ENCODE results near the gene RABGAP1L.

Gene RABGAP1L

DNA sequence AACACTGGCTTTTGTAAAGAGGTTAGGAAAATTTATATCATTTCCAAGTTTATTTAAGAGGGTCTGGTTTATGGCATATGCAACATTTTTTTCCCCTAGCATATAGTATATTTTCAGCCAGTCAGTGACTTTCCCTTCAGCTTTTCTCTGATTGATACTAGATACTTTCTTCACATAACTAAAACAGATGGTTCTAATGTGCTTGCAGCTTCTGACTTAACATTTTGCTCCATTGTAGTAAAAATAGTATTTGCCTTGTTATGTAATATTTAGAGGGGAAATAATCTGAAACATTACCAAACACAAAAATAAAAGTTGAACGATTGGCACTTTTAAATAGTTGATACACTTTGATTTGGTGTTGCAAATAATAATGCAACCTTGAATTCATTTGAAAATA, 480.1 kb downstream of the RABGAP1L start:
- Histone ChIP-seq H3K27ac (replicated peaks; ENCODE audit: low read length) (no peak overlapping the region), H3K4ac (ENCODE audit: low read length) (no peak overlapping the region), H3K23ac (ENCODE audit: low read depth, low read length, poor library complexity) (no peak overlapping the region), H2BK12ac (ENCODE audit: low read length) (no peak overlapping the region), H3K9me3 (replicated peaks in 1 of 2; ENCODE audit: control insufficient read depth in 2 of 2, insufficient read depth in 1 of 2, low read depth in 1 of 2, low read length in 2 of 2) (no peaks in the 10 kb centered on the region), H2AK5ac (ENCODE audit: low read depth, low read length) (no peak overlapping the region), H3K4me3 (ENCODE audit: low read length in 2 of 2) (no peak overlapping the region), H4K8ac (ENCODE audit: low read depth, low read length) (no peak overlapping the region), H3K27me3 (ENCODE audit: control insufficient read depth in 3 of 3, insufficient read depth in 3 of 3, low read depth in 1 of 3, low read length in 3 of 3) (no peaks in the 10 kb centered on the region), H2BK5ac (ENCODE audit: low read length) (no peak overlapping the region), H3K4me1 (ENCODE audit: control insufficient read depth in 2 of 2, insufficient read depth in 1 of 2, low read depth in 1 of 2, low read length in 2 of 2) (no peaks in the 10 kb centered on the region), H3K4me2 (ENCODE audit: insufficient read depth, low read length, poor library complexity, severe bottlenecking) (no peak overlapping the region), H4K91ac (ENCODE audit: low read depth, low read length, poor library complexity) (no peak overlapping the region), H3K9ac (ENCODE audit: low read depth, low read length, poor library complexity) (no peak overlapping the region), H3K79me1 (ENCODE audit: low read depth, low read length) (no peaks in the 10 kb centered on the region), H3K18ac (ENCODE audit: low read length) (no peak overlapping the region), H2BK15ac (ENCODE audit: low read length) (no peak overlapping the region), H3K14ac (ENCODE audit: low read length) (no peak overlapping the region), H3K36me3 (replicated peaks in 1 of 2; ENCODE audit: control insufficient read depth in 2 of 2, insufficient read depth in 2 of 2, low read length in 2 of 2) (no peaks in the 10 kb centered on the region), H2BK120ac (ENCODE audit: low read depth, low read length) (no peak overlapping the region), H2AFZ (ENCODE audit: low read length) (no peak overlapping the region)
- no peak for DNase-seq (ENCODE audit: low spot score)
- WGBS, 2 donors (ENCODE audit: extremely low coverage in 2 of 2, insufficient read length in 2 of 2, insufficient replicate concordance in 1 of 2), result no CpG with 5 or more reads among the region's 1 CpG

DNA sequence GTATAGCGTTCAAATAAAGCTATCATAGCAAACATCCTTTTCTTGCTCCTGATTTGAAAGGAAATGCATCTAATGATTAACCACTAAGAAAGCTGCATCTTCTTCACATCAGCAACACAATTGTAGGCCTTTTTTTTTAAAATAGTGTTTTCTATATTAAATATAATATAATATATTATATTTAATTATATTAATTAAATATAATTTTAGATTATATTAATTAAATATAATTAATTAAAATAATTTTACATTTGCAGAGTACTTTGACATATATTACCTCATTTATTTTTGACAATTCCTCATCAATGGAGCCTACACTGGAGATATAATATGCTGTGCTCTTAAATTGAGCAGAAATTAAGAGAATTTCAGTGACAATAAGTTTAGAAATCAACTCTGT, 481.5 kb downstream of the RABGAP1L start:
- no peak overlapping the region for H2BK15ac ChIP-seq (ENCODE audit: low read length)
- no peaks in the 10 kb centered on the region for H3K4me1 ChIP-seq (ENCODE audit: control insufficient read depth in 2 of 2, insufficient read depth in 1 of 2, low read depth in 1 of 2, low read length in 2 of 2)
- H2BK12ac ChIP-seq (ENCODE audit: low read length), result no peak overlapping the region
- H4K8ac ChIP-seq (ENCODE audit: low read depth, low read length), result no peak overlapping the region
- no peak overlapping the region for H2BK120ac ChIP-seq (ENCODE audit: low read depth, low read length)
- no peak overlapping the region for H3K4me3 ChIP-seq (ENCODE audit: low read length in 2 of 2)
- DNase-seq (ENCODE audit: low spot score), result no peak
- H2AFZ ChIP-seq (ENCODE audit: low read length), result no peak overlapping the region
- no peak overlapping the region for H2BK5ac ChIP-seq (ENCODE audit: low read length)
- H2AK5ac ChIP-seq (ENCODE audit: low read depth, low read length), result no peak overlapping the region
- WGBS, 2 donors (ENCODE audit: extremely low coverage in 2 of 2, insufficient read length in 2 of 2, insufficient replicate concordance in 1 of 2), result no CpG with 5 or more reads among the region's 1 CpG
- no peak overlapping the region for H3K27ac ChIP-seq (replicated peaks; ENCODE audit: low read length)
- H3K4ac ChIP-seq (ENCODE audit: low read length), result no peak overlapping the region
- no peak overlapping the region for H3K4me2 ChIP-seq (ENCODE audit: insufficient read depth, low read length, poor library complexity, severe bottlenecking)
- no peak overlapping the region for H4K91ac ChIP-seq (ENCODE audit: low read depth, low read length, poor library complexity)
- no peak overlapping the region for H3K14ac ChIP-seq (ENCODE audit: low read length)
- H3K36me3 ChIP-seq (replicated peaks in 1 of 2; ENCODE audit: control insufficient read depth in 2 of 2, insufficient read depth in 2 of 2, low read length in 2 of 2), result no peaks in the 10 kb centered on the region
- H3K23ac ChIP-seq (ENCODE audit: low read depth, low read length, poor library complexity), result no peak overlapping the region
- no peak overlapping the region for H3K18ac ChIP-seq (ENCODE audit: low read length)
- H3K9me3 ChIP-seq (replicated peaks in 1 of 2; ENCODE audit: control insufficient read depth in 2 of 2, insufficient read depth in 1 of 2, low read depth in 1 of 2, low read length in 2 of 2), result no peaks in the 10 kb centered on the region
- H3K27me3 ChIP-seq (ENCODE audit: control insufficient read depth in 3 of 3, insufficient read depth in 3 of 3, low read depth in 1 of 3, low read length in 3 of 3), result no peaks in the 10 kb centered on the region
- H3K9ac ChIP-seq (ENCODE audit: low read depth, low read length, poor library complexity), result no peak overlapping the region
- no peaks in the 10 kb centered on the region for H3K79me1 ChIP-seq (ENCODE audit: low read depth, low read length)

DNA sequence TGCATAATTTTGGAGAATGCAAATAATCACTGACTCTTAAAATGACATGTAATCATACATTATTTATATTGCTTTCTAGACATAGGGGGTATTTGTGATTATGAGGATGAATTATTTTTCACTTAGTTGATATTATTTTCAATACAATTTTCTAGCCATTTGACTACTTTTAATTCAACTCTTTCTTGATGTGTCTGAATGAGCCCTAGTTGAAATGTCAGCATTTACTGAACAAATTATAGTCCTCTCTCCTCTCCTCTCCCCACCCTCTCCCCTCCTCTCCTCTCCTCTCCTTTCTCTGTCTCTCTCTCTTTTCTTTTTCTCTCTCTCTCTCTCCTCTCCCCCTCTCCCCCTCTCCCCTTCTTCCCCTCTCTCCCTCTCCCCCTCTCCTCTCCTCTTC, 483.1 kb downstream of the RABGAP1L start:
- H2BK15ac ChIP-seq (ENCODE audit: low read length), result no peak overlapping the region
- H4K8ac ChIP-seq (ENCODE audit: low read depth, low read length), result no peak overlapping the region
- no peak for DNase-seq (ENCODE audit: low spot score)
- H3K23ac ChIP-seq (ENCODE audit: low read depth, low read length, poor library complexity), result no peak overlapping the region
- no peaks in the 10 kb centered on the region for H3K27me3 ChIP-seq (ENCODE audit: control insufficient read depth in 3 of 3, insufficient read depth in 3 of 3, low read depth in 1 of 3, low read length in 3 of 3)
- no peak overlapping the region for H3K4ac ChIP-seq (ENCODE audit: low read length)
- no peak overlapping the region for H4K91ac ChIP-seq (ENCODE audit: low read depth, low read length, poor library complexity)
- H3K14ac ChIP-seq (ENCODE audit: low read length), result no peak overlapping the region
- no peaks in the 10 kb centered on the region for H3K36me3 ChIP-seq (replicated peaks in 1 of 2; ENCODE audit: control insufficient read depth in 2 of 2, insufficient read depth in 2 of 2, low read length in 2 of 2)
- H3K27ac ChIP-seq (replicated peaks; ENCODE audit: low read length), result no peak overlapping the region
- H2BK12ac ChIP-seq (ENCODE audit: low read length), result no peak overlapping the region
- H3K4me1 ChIP-seq (ENCODE audit: control insufficient read depth in 2 of 2, insufficient read depth in 1 of 2, low read depth in 1 of 2, low read length in 2 of 2), result no peaks in the 10 kb centered on the region
- H2AFZ ChIP-seq (ENCODE audit: low read length), result no peak overlapping the region
- no peak overlapping the region for H2AK5ac ChIP-seq (ENCODE audit: low read depth, low read length)
- H2BK120ac ChIP-seq (ENCODE audit: low read depth, low read length), result no peak overlapping the region
- no peaks in the 10 kb centered on the region for H3K79me1 ChIP-seq (ENCODE audit: low read depth, low read length)
- H3K18ac ChIP-seq (ENCODE audit: low read length), result no peak overlapping the region
- no peaks in the 10 kb centered on the region for H3K9me3 ChIP-seq (replicated peaks in 1 of 2; ENCODE audit: control insufficient read depth in 2 of 2, insufficient read depth in 1 of 2, low read depth in 1 of 2, low read length in 2 of 2)
- H2BK5ac ChIP-seq (ENCODE audit: low read length), result no peak overlapping the region
- no peak overlapping the region for H3K4me3 ChIP-seq (ENCODE audit: low read length in 2 of 2)
- no peak overlapping the region for H3K9ac ChIP-seq (ENCODE audit: low read depth, low read length, poor library complexity)
- H3K4me2 ChIP-seq (ENCODE audit: insufficient read depth, low read length, poor library complexity, severe bottlenecking), result no peak overlapping the region

DNA sequence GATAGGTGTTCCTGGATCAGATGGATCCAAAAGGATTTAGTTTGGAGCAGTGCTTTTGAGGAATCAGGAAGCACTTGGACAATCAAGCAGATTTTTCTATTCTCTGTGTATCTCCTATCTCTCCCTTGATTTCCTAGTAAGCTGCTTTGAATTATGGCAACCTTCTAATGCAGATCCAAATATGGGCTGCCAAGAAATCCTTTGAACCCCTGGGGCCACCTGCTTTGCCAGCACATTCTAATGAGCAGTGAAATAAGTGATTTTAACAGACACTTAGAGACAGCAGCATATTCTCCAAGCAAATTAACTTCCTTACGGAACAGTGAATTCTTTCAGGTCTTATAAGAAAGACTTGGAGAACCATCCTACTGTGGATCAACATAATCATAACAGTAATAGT, 483.9 kb downstream of the RABGAP1L start:
- Histone ChIP-seq H3K4ac (ENCODE audit: low read length) (no peak overlapping the region), H2AFZ (ENCODE audit: low read length) (no peak overlapping the region), H3K79me1 (ENCODE audit: low read depth, low read length) (no peaks in the 10 kb centered on the region), H2AK5ac (ENCODE audit: low read depth, low read length) (no peak overlapping the region), H3K9me3 (replicated peaks in 1 of 2; ENCODE audit: control insufficient read depth in 2 of 2, insufficient read depth in 1 of 2, low read depth in 1 of 2, low read length in 2 of 2) (no peaks in the 10 kb centered on the region), H3K36me3 (replicated peaks in 1 of 2; ENCODE audit: control insufficient read depth in 2 of 2, insufficient read depth in 2 of 2, low read length in 2 of 2) (no peaks in the 10 kb centered on the region), H3K14ac (ENCODE audit: low read length) (no peak overlapping the region), H3K23ac (ENCODE audit: low read depth, low read length, poor library complexity) (no peak overlapping the region), H3K4me1 (ENCODE audit: control insufficient read depth in 2 of 2, insufficient read depth in 1 of 2, low read depth in 1 of 2, low read length in 2 of 2) (no peaks in the 10 kb centered on the region), H4K91ac (ENCODE audit: low read depth, low read length, poor library complexity) (no peak overlapping the region), H4K8ac (ENCODE audit: low read depth, low read length) (no peak overlapping the region), H3K18ac (ENCODE audit: low read length) (no peak overlapping the region), H2BK12ac (ENCODE audit: low read length) (no peak overlapping the region), H2BK5ac (ENCODE audit: low read length) (no peak overlapping the region), H3K9ac (ENCODE audit: low read depth, low read length, poor library complexity) (no peak overlapping the region), H2BK120ac (ENCODE audit: low read depth, low read length) (no peak overlapping the region), H2BK15ac (ENCODE audit: low read length) (no peak overlapping the region), H3K4me3 (ENCODE audit: low read length in 2 of 2) (no peak overlapping the region), H3K27me3 (ENCODE audit: control insufficient read depth in 3 of 3, insufficient read depth in 3 of 3, low read depth in 1 of 3, low read length in 3 of 3) (no peaks in the 10 kb centered on the region), H3K27ac (replicated peaks; ENCODE audit: low read length) (no peak overlapping the region), H3K4me2 (ENCODE audit: insufficient read depth, low read length, poor library complexity, severe bottlenecking) (no peak overlapping the region)
- DNase-seq (ENCODE audit: low spot score), result no peak
- no CpG with 5 or more reads among the region's 1 CpG for WGBS, 2 donors (ENCODE audit: extremely low coverage in 2 of 2, insufficient read length in 2 of 2, insufficient replicate concordance in 1 of 2)

All from neuronal stem cell (in vitro differentiated cells).